ENCODE data around the gene IRF3.

The IRF3 gene

GRCh38 chr19:49645995-49646394 lies 19.7 kb downstream of the IRF3 start:
- TF ChIP-seq EGR1 (IDR thresholded peaks at IDR 0.05) (no peak), FOXM1 (IDR thresholded peaks at IDR 0.05; ENCODE audit: borderline replicate concordance, low read depth) (no peak), TEAD4 (IDR thresholded peaks at IDR 0.05) (no peak), TCF12 (IDR thresholded peaks at IDR 0.05; ENCODE audit: low read depth) (no peak), USF1 (IDR thresholded peaks at IDR 0.05) (no peak), CEBPB (IDR thresholded peaks at IDR 0.05) (no peak), NFIC (IDR thresholded peaks at IDR 0.05) (no peak), YY1 (IDR thresholded peaks at IDR 0.05; ENCODE audit: low read depth) (no peak), MAX (IDR thresholded peaks at IDR 0.05) (no peak), EP300 (IDR thresholded peaks at IDR 0.05; ENCODE audit: borderline replicate concordance) (no peak), TAF1 (IDR thresholded peaks at IDR 0.05; ENCODE audit: low read depth) (no peak), CREB1 (IDR thresholded peaks at IDR 0.05; ENCODE audit: low read depth) (no peak), RAD21 (IDR thresholded peaks at IDR 0.05; ENCODE audit: low read depth) (no peak), ZBTB7A (IDR thresholded peaks at IDR 0.05; ENCODE audit: low read depth) (no peak), REST (IDR thresholded peaks at IDR 0.05; ENCODE audit: low read depth) (no peak)

- TF ChIP-seq RAD21 (IDR thresholded peaks at IDR 0.05; ENCODE audit: low read depth) (no peak), FOXM1 (IDR thresholded peaks at IDR 0.05; ENCODE audit: borderline replicate concordance, low read depth) (no peak), YY1 (IDR thresholded peaks at IDR 0.05; ENCODE audit: low read depth) (no peak), CREB1 (IDR thresholded peaks at IDR 0.05; ENCODE audit: low read depth) (no peak), TEAD4 (IDR thresholded peaks at IDR 0.05) (no peak), ZBTB7A (IDR thresholded peaks at IDR 0.05; ENCODE audit: low read depth) (no peak), MAX (IDR thresholded peaks at IDR 0.05) (no peak), USF1 (IDR thresholded peaks at IDR 0.05) (no peak), EGR1 (IDR thresholded peaks at IDR 0.05) (no peak), EP300 (IDR thresholded peaks at IDR 0.05; ENCODE audit: borderline replicate concordance) (no peak), TAF1 (IDR thresholded peaks at IDR 0.05; ENCODE audit: low read depth) (no peak), REST (IDR thresholded peaks at IDR 0.05; ENCODE audit: low read depth) (no peak), NFIC (IDR thresholded peaks at IDR 0.05) (no peak), TCF12 (IDR thresholded peaks at IDR 0.05; ENCODE audit: low read depth) (no peak), CEBPB (IDR thresholded peaks at IDR 0.05) (no peak)
These were observed 20.1 kb downstream of the IRF3 start for GRCh38 chr19:49645592-49645991.

- TF ChIP-seq NFIC (IDR thresholded peaks at IDR 0.05) (no peak), EP300 (IDR thresholded peaks at IDR 0.05; ENCODE audit: borderline replicate concordance) (no peak), ZBTB7A (IDR thresholded peaks at IDR 0.05; ENCODE audit: low read depth) (no peak), RAD21 (IDR thresholded peaks at IDR 0.05; ENCODE audit: low read depth) (no peak), EGR1 (IDR thresholded peaks at IDR 0.05) (no peak), TAF1 (IDR thresholded peaks at IDR 0.05; ENCODE audit: low read depth) (no peak), CEBPB (IDR thresholded peaks at IDR 0.05) (no peak), REST (IDR thresholded peaks at IDR 0.05; ENCODE audit: low read depth) (no peak), USF1 (IDR thresholded peaks at IDR 0.05) (no peak), MAX (IDR thresholded peaks at IDR 0.05) (no peak), FOXM1 (IDR thresholded peaks at IDR 0.05; ENCODE audit: borderline replicate concordance, low read depth) (no peak)
These were observed 22.2 kb downstream of the IRF3 start for GRCh38 chr19:49643466-49643865.
